Hepatocyte (in vitro differentiated cells): ENCODE data around the gene COL4A1. TPM values are rescaled to one million over a fixed set of nuclear protein-coding genes. Genes with fewer than 3 reads are reported as not detected.

ENCODE experiments used
- DNase-seq: peaks from one replicate; pipeline ENCODE4 v3.0.0-alpha.2; 2016; ENCODE audit warnings: low spot score
- H2AFZ ChIP-seq: fragments of 200-600 bp; sonication (generic); 2 replicates; pipeline ENCODE4 v1.6.0; 2016; ENCODE audit warnings: antibody characterized with exemption, mild to moderate bottlenecking
- H3K27ac ChIP-seq: fragments of 200-600 bp; sonication (generic); 2 replicates; pipeline ENCODE4 v1.5.1; 2016; ENCODE audit warnings: mild to moderate bottlenecking
- H3K27me3 ChIP-seq: fragments of 200-600 bp; sonication (generic); 2 replicates; pipeline ENCODE4 v1.6.1; 2016
- H3K36me3 ChIP-seq: fragments of 200-600 bp; sonication (generic); replicated peaks from 2 replicates; pipeline ENCODE4 v1.5.1; 2016; ENCODE audit warnings: low read depth; ENCODE audit not compliant: insufficient read depth
- H3K4me1 ChIP-seq: fragments of 200-600 bp; sonication (generic); 2 replicates; pipeline ENCODE4 v1.5.1; 2016; ENCODE audit warnings: mild to moderate bottlenecking, moderate library complexity; ENCODE audit not compliant: insufficient read depth
- H3K4me2 ChIP-seq: fragments of 200-600 bp; sonication (generic); 2 replicates; pipeline ENCODE4 v1.6.0; 2016
- H3K4me3 ChIP-seq: fragments of 200-600 bp; sonication (generic); 2 replicates; pipeline ENCODE4 v1.5.1; 2016; ENCODE audit warnings: mild to moderate bottlenecking
- H3K79me2 ChIP-seq: fragments of 200-600 bp; sonication (generic); 2 replicates; pipeline ENCODE4 v1.6.0; 2017; ENCODE audit warnings: mild to moderate bottlenecking
- H3K9me2 ChIP-seq: fragments of 200-600 bp; sonication (generic); replicated peaks from 2 replicates; pipeline ENCODE4 v1.6.0; 2017; ENCODE audit warnings: mild to moderate bottlenecking; ENCODE audit not compliant: insufficient read depth
- H3K9me3 ChIP-seq: fragments of 200-600 bp; sonication (generic); 2 replicates; pipeline ENCODE4 v1.5.1; 2016; ENCODE audit warnings: low read depth, mild to moderate bottlenecking
- H4K20me1 ChIP-seq: fragments of 200-600 bp; sonication (generic); 2 replicates; pipeline ENCODE4 v1.6.0; 2016; ENCODE audit warnings: mild to moderate bottlenecking; ENCODE audit not compliant: insufficient read depth, poor library complexity, severe bottlenecking
- CTCF ChIP-seq: fragments of 200-600 bp; sonication (generic); IDR thresholded peaks from 2 replicates; pipeline ENCODE4 v1.5.1; 2016; ENCODE audit warnings: antibody characterized with exemption, mild to moderate bottlenecking; ENCODE audit not compliant: poor library complexity
- EZH2 ChIP-seq: fragments of 200-600 bp; sonication (generic); IDR thresholded peaks from 2 replicates; pipeline ENCODE4 v1.6.1; 2016; ENCODE audit warnings: antibody characterized with exemption, mild to moderate bottlenecking, borderline replicate concordance
- EZH2phosphoT487 ChIP-seq: fragments of 200-600 bp; sonication (generic); IDR thresholded peaks from one replicate; pipeline ENCODE4 v1.6.1; 2018; ENCODE audit warnings: antibody characterized with exemption, mild to moderate bottlenecking, low read depth, moderate library complexity; ENCODE audit not compliant: unreplicated experiment, severe bottlenecking
- WGBS: methylation state at CpG from one replicate; pipeline ENCODE4 v1.1.6; 2016; ENCODE audit warnings: low lambda C conversion rate; ENCODE audit errors: missing lambda C conversion rate; 5-methylcytosine and 5-hydroxymethylcytosine counted together
- polyA plus RNA-seq: library from polyadenylated mRNA; unstranded; fragments of >200 nt; fragmentation: Nextera tagmentation; extraction: Ambion mirVana; gene quantifications from 2 replicates; pipeline ENCODE4 v1.2.1, GENCODE V29; 2016
- total RNA-seq: library from RNA; depleted of rRNA; stranded (reverse); fragments of >200 nt; gene quantifications from 2 replicates; pipeline ENCODE4 v1.2.3, GENCODE V29; 2014

COL4A1 gene
- total and polyA plus RNA-seq, 2 experiments from 2014 or later = 138 to 269 TPM

- Histone ChIP-seq H4K20me1 (peaks cover 4% of the 10 kb centered on the region), H3K36me3 (no peaks in the 10 kb centered on the region), H2AFZ (no peak overlapping the region), H3K9me3 (no peaks in the 10 kb centered on the region), H3K4me3 (no peak overlapping the region), H3K79me2 (peaks cover 69% of the 10 kb centered on the region), H3K27ac (peak overlapping the region; percentile 52), H3K4me1 (peaks cover 36% of the 10 kb centered on the region), H3K9me2 (no peaks in the 10 kb centered on the region), H3K4me2 (peak overlapping the region; percentile 54), H3K27me3 (no peaks in the 10 kb centered on the region)
- WGBS = 37% methylated on average over 4 of the region's 4 CpGs
- TF ChIP-seq EZH2 (no peak), EZH2phosphoT487 (peak; percentile 80)
- DNase-seq = peak; percentile 85
These were observed 5.5 kb upstream of the COL4A1 start for GRCh38 chr13:110312339-110313031.

GRCh38 chr13:110311443-110312338 is 4.7 kb upstream of the COL4A1 start:
- peak overlapping the region; percentile 3 for H3K27ac ChIP-seq
- no peaks in the 10 kb centered on the region for H3K27me3 ChIP-seq
- 71% methylated on average over 30 of the region's 30 CpGs for WGBS
- no peak overlapping the region for H2AFZ ChIP-seq
- no peaks in the 10 kb centered on the region for H3K9me3 ChIP-seq
- TF ChIP-seq EZH2 (no peak), EZH2phosphoT487 (no peak), CTCF (no peak)
- peaks cover 36% of the 10 kb centered on the region for H3K4me1 ChIP-seq
- peaks cover 66% of the 10 kb centered on the region for H3K79me2 ChIP-seq
- H3K36me3 ChIP-seq = no peaks in the 10 kb centered on the region
- H3K4me3 ChIP-seq = no peak overlapping the region
- peaks cover 4% of the 10 kb centered on the region for H4K20me1 ChIP-seq
- no peak for DNase-seq
- H3K9me2 ChIP-seq = no peaks in the 10 kb centered on the region
- peak overlapping the region; percentile 54 for H3K4me2 ChIP-seq

GRCh38 chr13:110310541-110311442 is 3.8 kb upstream of the COL4A1 start:
- Histone ChIP-seq H3K27ac (no peak overlapping the region), H2AFZ (no peak overlapping the region), H3K27me3 (no peaks in the 10 kb centered on the region), H3K9me2 (no peaks in the 10 kb centered on the region), H3K4me1 (peaks cover 36% of the 10 kb centered on the region), H3K79me2 (peaks cover 59% of the 10 kb centered on the region), H4K20me1 (peaks cover 4% of the 10 kb centered on the region), H3K9me3 (no peaks in the 10 kb centered on the region), H3K4me2 (peak overlapping the region; percentile 87), H3K36me3 (no peaks in the 10 kb centered on the region), H3K4me3 (no peak overlapping the region)
- 85% methylated on average over 12 of the region's 14 CpGs for WGBS
- TF ChIP-seq EZH2 (no peak), EZH2phosphoT487 (no peak), CTCF (no peak)
- no peak for DNase-seq
